ENCODE results near the gene CEMIP. TPM values are rescaled to one million over a fixed set of nuclear protein-coding genes. Genes with fewer than 3 reads are reported as not detected.

Gene CEMIP
- total and polyA plus RNA-seq, 2 of the 4 experiments (the other 2 are of a cell fraction): 63.8 to 78.0 TPM

- H4K8ac ChIP-seq (ENCODE audit: low read depth in 2 of 2, low read length in 2 of 2): no peak overlapping the region
- POLR2A ChIA-PET (ENCODE audit: unreplicated experiment): no interaction called here
- no peak overlapping the region for H3K56ac ChIP-seq (ENCODE audit: extremely low read depth, insufficient read depth, low read length)
- H2BK5ac ChIP-seq (ENCODE audit: low read depth, low read length, poor library complexity, severe bottlenecking): no peak overlapping the region
- ATAC-seq (ENCODE audit: low read depth): no peak
- no peak overlapping the region for H2AFZ ChIP-seq (replicated peaks; ENCODE audit: low read length, poor library complexity)
- H2BK20ac ChIP-seq (ENCODE audit: low read depth, low read length): no peak overlapping the region
- no peaks in the 10 kb centered on the region for H3K4me1 ChIP-seq (ENCODE audit: control insufficient read depth, insufficient read depth, low read length)
- no peaks in the 10 kb centered on the region for H3K27me3 ChIP-seq (ENCODE audit: control insufficient read depth, insufficient read depth, low read length)
- H3K23ac ChIP-seq (ENCODE audit: low read depth, low read length): no peak overlapping the region
- H3K4me2 ChIP-seq (ENCODE audit: low read depth, low read length): no peak overlapping the region
- no TSS peak for BruUV-seq (replicated peaks)
- CTCF ChIA-PET: no interaction called here
- H3K4ac ChIP-seq (ENCODE audit: low read depth, low read length): no peak overlapping the region
- H3K18ac ChIP-seq (ENCODE audit: low read depth, low read length): no peak overlapping the region
- H3K36me3 ChIP-seq (ENCODE audit: control insufficient read depth, insufficient read depth, low read length): peaks cover 67% of the 10 kb centered on the region
- dilution Hi-C loops (cut with HindIII; ENCODE audit: low sequenced_read_pairs, unreplicated experiment) (no loop called here), in situ Hi-C loops (cut with MboI; ENCODE audit: low sequenced_read_pairs) (no loop called here), intact Hi-C loops (cut with micrococcal nuclease) (no loop called here)
- 0 out of 2 replicates have a peak, but pooled peaks cover 4% of the 10 kb centered on the region for H3K9me1 ChIP-seq (ENCODE audit: insufficient read depth, low read length)
- H3K9me3 ChIP-seq (ENCODE audit: control insufficient read depth, insufficient read depth, low read length): no peaks in the 10 kb centered on the region
- H2BK15ac ChIP-seq (ENCODE audit: low read depth, low read length): no peak overlapping the region
- no peak overlapping the region for H4K5ac ChIP-seq (ENCODE audit: low read depth, low read length)
- WGBS, 2 experiments (ENCODE audit: extremely low coverage in 2 of 2, insufficient read length in 1 of 2): 100% methylated on average over 1 of the region's 6 CpGs; no CpG with 5 or more reads in 1 of the 2 experiments
- H3K27ac ChIP-seq (ENCODE audit: insufficient read depth, low read length): no peak overlapping the region
- no peak for DNase-seq
- H4K20me1 ChIP-seq (ENCODE audit: insufficient read depth, low read length): peaks cover 77% of the 10 kb centered on the region
- peaks cover 0 to 39% of the 10 kb centered on the region in 2 experiments; a peak in 3 of 4 replicates for H3K79me1 ChIP-seq (ENCODE audit: low read depth in 1 of 2, low read length in 2 of 2)
- no peak overlapping the region for H2AK9ac ChIP-seq (replicated peaks; ENCODE audit: low read depth, low read length, poor library complexity)
- TF ChIP-seq CTCF (conservative IDR thresholded peaks at IDR 0.05; ENCODE audit: low read depth, low read length): no peak
- no peak for TF ChIP-seq USF2 (IDR thresholded peaks at IDR 0.05; ENCODE audit: low read depth, low read length)
- TF ChIP-seq RAD21 (IDR thresholded peaks at IDR 0.05; ENCODE audit: low read length): no peak
- TF ChIP-seq ELK1 (IDR thresholded peaks at IDR 0.05; ENCODE audit: borderline replicate concordance, low read depth, low read length): no peak
- no peak for TF ChIP-seq CEBPB (IDR thresholded peaks at IDR 0.05; ENCODE audit: low read depth, low read length)
- TF ChIP-seq MAFK (IDR thresholded peaks at IDR 0.05; ENCODE audit: low read depth, low read length): no peak
- TF ChIP-seq MXI1 (IDR thresholded peaks at IDR 0.05; ENCODE audit: borderline replicate concordance, low read depth, low read length): no peak
- TF ChIP-seq SMC3 (IDR thresholded peaks at IDR 0.05; ENCODE audit: low read depth, low read length): no peak
- no peak for TF ChIP-seq POLR2A (IDR thresholded peaks at IDR 0.05; ENCODE audit: low read depth, low read length)
- no peak for TF ChIP-seq RCOR1 (IDR thresholded peaks at IDR 0.05; ENCODE audit: insufficient replicate concordance, low read length)
- TF ChIP-seq RFX5 (IDR thresholded peaks at IDR 0.05; ENCODE audit: low read depth, low read length): no peak
- TF ChIP-seq NFE2L2 (IDR thresholded peaks at IDR 0.05; ENCODE audit: low read depth, low read length): no peak
- no peak for TF ChIP-seq FOS (IDR thresholded peaks at IDR 0.05; ENCODE audit: low read depth, low read length)
- TF ChIP-seq MAZ (IDR thresholded peaks at IDR 0.05; ENCODE audit: borderline replicate concordance, low read depth, low read length): no peak
- TF ChIP-seq CHD1 (IDR thresholded peaks at IDR 0.05; ENCODE audit: low read depth, low read length): no peak
- TF ChIP-seq BHLHE40 (IDR thresholded peaks at IDR 0.05; ENCODE audit: low read depth, low read length): no peak
- no peak overlapping the region for H3K4me3 ChIP-seq (ENCODE audit: insufficient read depth, low read depth, low read length)
- no peak overlapping the region for H2BK120ac ChIP-seq (ENCODE audit: low read depth, low read length)
- H3K14ac ChIP-seq (replicated peaks; ENCODE audit: low read depth, low read length): no peak overlapping the region
- no peak overlapping the region for H2AK5ac ChIP-seq (ENCODE audit: low read depth, low read length)
- H3K9ac ChIP-seq (ENCODE audit: low read depth, low read length): no peak overlapping the region
- H4K91ac ChIP-seq (ENCODE audit: insufficient read depth, low read depth, low read length): no peak overlapping the region
Observed at GRCh38 chr15:80825361-80826030, 46.3 kb downstream of the CEMIP start.

Measured in IMR-90 (cell line).